Panc1 (cell line): Measurements from ENCODE around the gene DHX34.

Experiments
- TF ChIP-seq, protein P1 (sequence below): fragments of 450-650 bp; IDR thresholded peaks from 2 replicates; pipeline ENCODE4 v1.5.1; 2017; ENCODE audit warnings: mild to moderate bottlenecking
- TF ChIP-seq, protein P2 (sequence below), 2 experiments: IDR thresholded peaks; 2 replicates each; pipeline ENCODE4 v1.6.1; 2011 to 2012; ENCODE audit warnings: low read depth in 2 of 2, control low read depth in 1 of 2, low read length in 1 of 2, mild to moderate bottlenecking in 1 of 2, moderate library complexity in 1 of 2; ENCODE audit not compliant: insufficient read depth in 1 of 2

DNA sequence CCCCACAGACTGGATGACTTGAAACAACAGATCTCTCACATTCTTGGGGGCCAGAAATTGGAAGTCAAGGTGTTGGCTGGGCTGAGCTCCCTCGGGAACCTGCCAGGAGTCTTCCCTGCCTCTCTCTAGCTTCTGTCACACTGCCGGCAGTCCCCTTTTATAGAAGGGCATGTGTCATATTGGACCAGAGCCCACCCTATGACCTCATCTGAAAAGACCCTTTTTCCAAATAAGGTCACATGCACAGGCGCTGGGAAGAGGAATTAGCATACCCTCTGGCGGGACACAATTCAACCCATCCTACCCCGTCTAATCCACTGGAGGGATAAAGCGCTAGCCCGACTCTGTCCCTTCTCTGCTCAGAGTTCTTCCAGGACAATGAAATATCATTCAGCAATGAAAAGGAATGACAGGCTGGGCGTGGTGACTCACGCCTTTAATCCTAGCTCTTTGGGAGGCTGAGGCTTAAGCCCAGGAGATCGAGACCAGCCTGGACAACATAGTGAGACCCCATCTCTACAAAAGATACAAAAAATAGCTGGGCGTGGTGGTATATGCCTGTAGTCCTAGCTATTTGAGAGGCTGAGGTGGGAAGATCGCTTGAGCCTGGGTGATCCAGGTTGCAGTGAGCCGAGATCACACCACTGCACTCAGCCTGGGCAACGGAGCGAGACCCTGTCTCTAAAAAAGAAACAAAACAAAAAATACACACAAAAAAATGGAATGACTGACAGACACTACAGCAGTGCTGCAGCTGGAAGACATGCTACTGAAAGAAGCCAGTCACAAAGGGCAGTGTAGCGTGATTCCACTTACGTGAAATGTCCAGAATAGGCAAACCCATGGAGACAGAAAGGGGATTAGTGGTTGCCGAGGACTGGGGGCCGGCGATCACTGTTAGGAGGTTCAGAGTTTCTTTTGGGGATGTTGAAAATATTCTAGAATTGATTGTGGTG lies 41.7 kb downstream of the DHX34 start:
- TF ChIP-seq, protein P1, sequence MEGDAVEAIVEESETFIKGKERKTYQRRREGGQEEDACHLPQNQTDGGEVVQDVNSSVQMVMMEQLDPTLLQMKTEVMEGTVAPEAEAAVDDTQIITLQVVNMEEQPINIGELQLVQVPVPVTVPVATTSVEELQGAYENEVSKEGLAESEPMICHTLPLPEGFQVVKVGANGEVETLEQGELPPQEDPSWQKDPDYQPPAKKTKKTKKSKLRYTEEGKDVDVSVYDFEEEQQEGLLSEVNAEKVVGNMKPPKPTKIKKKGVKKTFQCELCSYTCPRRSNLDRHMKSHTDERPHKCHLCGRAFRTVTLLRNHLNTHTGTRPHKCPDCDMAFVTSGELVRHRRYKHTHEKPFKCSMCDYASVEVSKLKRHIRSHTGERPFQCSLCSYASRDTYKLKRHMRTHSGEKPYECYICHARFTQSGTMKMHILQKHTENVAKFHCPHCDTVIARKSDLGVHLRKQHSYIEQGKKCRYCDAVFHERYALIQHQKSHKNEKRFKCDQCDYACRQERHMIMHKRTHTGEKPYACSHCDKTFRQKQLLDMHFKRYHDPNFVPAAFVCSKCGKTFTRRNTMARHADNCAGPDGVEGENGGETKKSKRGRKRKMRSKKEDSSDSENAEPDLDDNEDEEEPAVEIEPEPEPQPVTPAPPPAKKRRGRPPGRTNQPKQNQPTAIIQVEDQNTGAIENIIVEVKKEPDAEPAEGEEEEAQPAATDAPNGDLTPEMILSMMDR, result no peak
- TF ChIP-seq, protein P2, sequence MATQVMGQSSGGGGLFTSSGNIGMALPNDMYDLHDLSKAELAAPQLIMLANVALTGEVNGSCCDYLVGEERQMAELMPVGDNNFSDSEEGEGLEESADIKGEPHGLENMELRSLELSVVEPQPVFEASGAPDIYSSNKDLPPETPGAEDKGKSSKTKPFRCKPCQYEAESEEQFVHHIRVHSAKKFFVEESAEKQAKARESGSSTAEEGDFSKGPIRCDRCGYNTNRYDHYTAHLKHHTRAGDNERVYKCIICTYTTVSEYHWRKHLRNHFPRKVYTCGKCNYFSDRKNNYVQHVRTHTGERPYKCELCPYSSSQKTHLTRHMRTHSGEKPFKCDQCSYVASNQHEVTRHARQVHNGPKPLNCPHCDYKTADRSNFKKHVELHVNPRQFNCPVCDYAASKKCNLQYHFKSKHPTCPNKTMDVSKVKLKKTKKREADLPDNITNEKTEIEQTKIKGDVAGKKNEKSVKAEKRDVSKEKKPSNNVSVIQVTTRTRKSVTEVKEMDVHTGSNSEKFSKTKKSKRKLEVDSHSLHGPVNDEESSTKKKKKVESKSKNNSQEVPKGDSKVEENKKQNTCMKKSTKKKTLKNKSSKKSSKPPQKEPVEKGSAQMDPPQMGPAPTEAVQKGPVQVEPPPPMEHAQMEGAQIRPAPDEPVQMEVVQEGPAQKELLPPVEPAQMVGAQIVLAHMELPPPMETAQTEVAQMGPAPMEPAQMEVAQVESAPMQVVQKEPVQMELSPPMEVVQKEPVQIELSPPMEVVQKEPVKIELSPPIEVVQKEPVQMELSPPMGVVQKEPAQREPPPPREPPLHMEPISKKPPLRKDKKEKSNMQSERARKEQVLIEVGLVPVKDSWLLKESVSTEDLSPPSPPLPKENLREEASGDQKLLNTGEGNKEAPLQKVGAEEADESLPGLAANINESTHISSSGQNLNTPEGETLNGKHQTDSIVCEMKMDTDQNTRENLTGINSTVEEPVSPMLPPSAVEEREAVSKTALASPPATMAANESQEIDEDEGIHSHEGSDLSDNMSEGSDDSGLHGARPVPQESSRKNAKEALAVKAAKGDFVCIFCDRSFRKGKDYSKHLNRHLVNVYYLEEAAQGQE (IDR thresholded peaks at IDR 0.05; ENCODE audit: insufficient read depth in 1 of 2, low read depth in 2 of 2, low read length in 1 of 2), result no peak
